Thoracic aorta endothelial cell (primary cell): ENCODE measurements around the gene NLRC5. TPM values are rescaled to one million over a fixed set of nuclear protein-coding genes. Genes with fewer than 3 reads are reported as not detected.

Experiments
- total RNA-seq: library from RNA; depleted of rRNA; stranded (reverse); fragments of >200 nt; gene quantifications from 2 replicates; pipeline ENCODE4 v1.2.3, GENCODE V29; 2012

Gene NLRC5, protein sequence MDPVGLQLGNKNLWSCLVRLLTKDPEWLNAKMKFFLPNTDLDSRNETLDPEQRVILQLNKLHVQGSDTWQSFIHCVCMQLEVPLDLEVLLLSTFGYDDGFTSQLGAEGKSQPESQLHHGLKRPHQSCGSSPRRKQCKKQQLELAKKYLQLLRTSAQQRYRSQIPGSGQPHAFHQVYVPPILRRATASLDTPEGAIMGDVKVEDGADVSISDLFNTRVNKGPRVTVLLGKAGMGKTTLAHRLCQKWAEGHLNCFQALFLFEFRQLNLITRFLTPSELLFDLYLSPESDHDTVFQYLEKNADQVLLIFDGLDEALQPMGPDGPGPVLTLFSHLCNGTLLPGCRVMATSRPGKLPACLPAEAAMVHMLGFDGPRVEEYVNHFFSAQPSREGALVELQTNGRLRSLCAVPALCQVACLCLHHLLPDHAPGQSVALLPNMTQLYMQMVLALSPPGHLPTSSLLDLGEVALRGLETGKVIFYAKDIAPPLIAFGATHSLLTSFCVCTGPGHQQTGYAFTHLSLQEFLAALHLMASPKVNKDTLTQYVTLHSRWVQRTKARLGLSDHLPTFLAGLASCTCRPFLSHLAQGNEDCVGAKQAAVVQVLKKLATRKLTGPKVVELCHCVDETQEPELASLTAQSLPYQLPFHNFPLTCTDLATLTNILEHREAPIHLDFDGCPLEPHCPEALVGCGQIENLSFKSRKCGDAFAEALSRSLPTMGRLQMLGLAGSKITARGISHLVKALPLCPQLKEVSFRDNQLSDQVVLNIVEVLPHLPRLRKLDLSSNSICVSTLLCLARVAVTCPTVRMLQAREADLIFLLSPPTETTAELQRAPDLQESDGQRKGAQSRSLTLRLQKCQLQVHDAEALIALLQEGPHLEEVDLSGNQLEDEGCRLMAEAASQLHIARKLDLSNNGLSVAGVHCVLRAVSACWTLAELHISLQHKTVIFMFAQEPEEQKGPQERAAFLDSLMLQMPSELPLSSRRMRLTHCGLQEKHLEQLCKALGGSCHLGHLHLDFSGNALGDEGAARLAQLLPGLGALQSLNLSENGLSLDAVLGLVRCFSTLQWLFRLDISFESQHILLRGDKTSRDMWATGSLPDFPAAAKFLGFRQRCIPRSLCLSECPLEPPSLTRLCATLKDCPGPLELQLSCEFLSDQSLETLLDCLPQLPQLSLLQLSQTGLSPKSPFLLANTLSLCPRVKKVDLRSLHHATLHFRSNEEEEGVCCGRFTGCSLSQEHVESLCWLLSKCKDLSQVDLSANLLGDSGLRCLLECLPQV (N-terminal part only)
- 18.0 and 21.4 TPM in 2 replicates for total RNA-seq

GRCh38 chr16:56988948-56989945 lies at the start of gene NLRC5:
Gene NLRC5, plus strand, starts transcription at chr16:56989557. Its CDS starts 31,156 bp downstream, at chr16:57020713.

GRCh38 chr16:56961851-56962281 lies 27.5 kb upstream of the NLRC5 start, which contains the start of gene CETP:
Gene CETP, plus strand, starts transcription at chr16:56961950. Its CDS starts 30 bp downstream, at chr16:56961980.

GRCh38 chr16:57091975-57092785 lies 102.8 kb downstream of the NLRC5 start, which contains the start of gene CPNE2:
Gene CPNE2, plus strand, starts transcription at chr16:57092583. Its CDS starts 18,160 bp downstream, at chr16:57110743.

Other genes with a start within 250 kb of the NLRC5 start
- gene SLC12A3, start 124.3 kb upstream of the NLRC5 start, total RNA-seq, result not detected in 2 replicates
- gene HERPUD1, start 57.4 kb upstream of the NLRC5 start, total RNA-seq, result 62.1 and 67.3 TPM in 2 replicates
- 0.13 and 0.43 TPM in 2 replicates for gene CETP, start 27.6 kb upstream of the NLRC5 start, total RNA-seq
- 57.4 and 62.7 TPM in 2 replicates for gene CPNE2, start 103.0 kb downstream of the NLRC5 start, total RNA-seq
- 90.6 and 98.8 TPM in 2 replicates for gene PSME3IP1, start 196.5 kb downstream of the NLRC5 start, total RNA-seq
- gene RSPRY1, start 196.8 kb downstream of the NLRC5 start, total RNA-seq, result 93.6 and 98.6 TPM in 2 replicates